IMR-90 (cell line): ENCODE results near the gene IPO13. TPM values are rescaled to one million over a fixed set of nuclear protein-coding genes. Genes with fewer than 3 reads are reported as not detected.

Experiments used
- ATAC-seq: fragments of 200-7000 bp; cut with Tn5 transposase; 2 replicates; pipeline ENCODE4 v1.9.1; 2020; ENCODE audit warnings: low read depth, mild to moderate bottlenecking, moderate library complexity
- BruUV-seq: library from RNA; stranded (reverse); fragments of 400-500 nt; replicated peaks from 2 replicates; lab custom pipeline; 2021; lab: Mats Ljungman, UMichigan
- CTCF ChIA-PET: fragments of 300-600 bp; formaldehyde crosslinking; extraction: SDS; loops from one replicate; lab custom pipeline; 2021; ENCODE audit warnings: antibody characterized with exemption; lab: Yijun Ruan, JAX
- POLR2A ChIA-PET: fragments of 300-600 bp; sonication (Branson Sonifier 250); formaldehyde crosslinking; loops from one replicate; lab custom pipeline; 2022; ENCODE audit warnings: antibody characterized with exemption; ENCODE audit not compliant: unreplicated experiment; lab: Charles Lee
- DNase-seq: peaks from one replicate; pipeline ENCODE4 v3.0.0; 2013
- H2AFZ ChIP-seq: replicated peaks from 2 replicates; pipeline ENCODE3; 2013; ENCODE audit warnings: low read length, mild to moderate bottlenecking; ENCODE audit not compliant: poor library complexity
- H2AK5ac ChIP-seq: 2 replicates; pipeline ENCODE4 v1.6.1; 2013; ENCODE audit warnings: low read depth, low read length, inconsistent platforms
- H2AK9ac ChIP-seq: replicated peaks from 2 replicates; pipeline ENCODE3; 2013; ENCODE audit warnings: mild to moderate bottlenecking, low read depth, low read length, moderate library complexity; ENCODE audit not compliant: poor library complexity
- H2BK120ac ChIP-seq: 2 replicates; pipeline ENCODE4 v1.6.1; 2013; ENCODE audit warnings: low read depth, low read length, inconsistent platforms
- H2BK15ac ChIP-seq: 3 replicates; pipeline ENCODE4 v1.6.1; 2013; ENCODE audit warnings: low read depth, low read length, inconsistent platforms
- H2BK20ac ChIP-seq: 2 replicates; pipeline ENCODE4 v1.6.1; 2013; ENCODE audit warnings: low read depth, mild to moderate bottlenecking, inconsistent platforms, low read length, moderate library complexity
- H2BK5ac ChIP-seq: 2 replicates; pipeline ENCODE4 v1.6.1; 2013; ENCODE audit warnings: mild to moderate bottlenecking, low read depth, low read length, inconsistent platforms; ENCODE audit not compliant: poor library complexity, severe bottlenecking
- H3K14ac ChIP-seq: replicated peaks from 2 replicates; pipeline ENCODE4 v1.6.1; 2013; ENCODE audit warnings: low read depth, low read length, inconsistent platforms
- H3K18ac ChIP-seq: 2 replicates; pipeline ENCODE4 v1.6.1; 2013; ENCODE audit warnings: low read depth, low read length, control low read depth
- H3K23ac ChIP-seq: 2 replicates; pipeline ENCODE4 v1.6.1; 2013; ENCODE audit warnings: low read depth, low read length, inconsistent platforms
- H3K27ac ChIP-seq: 2 replicates; pipeline ENCODE4 v1.5.1; 2013; ENCODE audit warnings: mild to moderate bottlenecking, control low read depth, low read length; ENCODE audit not compliant: insufficient read depth
- H3K27me3 ChIP-seq: 2 replicates; pipeline ENCODE4 v1.6.1; 2013; ENCODE audit warnings: low read length; ENCODE audit not compliant: control insufficient read depth, insufficient read depth
- H3K36me3 ChIP-seq: 2 replicates; pipeline ENCODE4 v1.6.1; 2013; ENCODE audit warnings: low read length, mixed read lengths; ENCODE audit not compliant: control insufficient read depth, insufficient read depth
- H3K4ac ChIP-seq: 2 replicates; pipeline ENCODE4 v1.6.1; 2013; ENCODE audit warnings: low read depth, low read length, inconsistent platforms
- H3K4me1 ChIP-seq: 2 replicates; pipeline ENCODE4 v1.6.1; 2013; ENCODE audit warnings: low read length, mixed read lengths; ENCODE audit not compliant: control insufficient read depth, insufficient read depth
- H3K4me2 ChIP-seq: 2 replicates; pipeline ENCODE4 v1.6.1; 2013; ENCODE audit warnings: low read depth, mild to moderate bottlenecking, control low read depth, low read length, moderate library complexity
- H3K4me3 ChIP-seq: 2 replicates; pipeline ENCODE4 v1.5.1; 2013; ENCODE audit warnings: low read depth, mild to moderate bottlenecking, control low read depth, low read length, moderate library complexity; ENCODE audit not compliant: insufficient read depth
- H3K56ac ChIP-seq: 2 replicates; pipeline ENCODE4 v1.6.1; 2013; ENCODE audit warnings: low read length, inconsistent platforms; ENCODE audit not compliant: insufficient read depth; ENCODE audit errors: extremely low read depth
- H3K79me1 ChIP-seq, 2 experiments: 2 replicates each; pipeline ENCODE4 v1.6.1; 2013; ENCODE audit warnings: low read length in 2 of 2, inconsistent platforms in 1 of 2, low read depth in 1 of 2
- H3K9ac ChIP-seq: 2 replicates; pipeline ENCODE4 v1.6.1; 2013; ENCODE audit warnings: low read depth, low read length, control low read depth
- H3K9me1 ChIP-seq: 2 replicates; pipeline ENCODE4 v1.6.1; 2013; ENCODE audit warnings: low read length, inconsistent platforms; ENCODE audit not compliant: insufficient read depth
- H3K9me3 ChIP-seq: 2 replicates; pipeline ENCODE4 v1.6.1; 2013; ENCODE audit warnings: low read length; ENCODE audit not compliant: control insufficient read depth, insufficient read depth
- H4K20me1 ChIP-seq: 2 replicates; pipeline ENCODE4 v1.6.1; 2013; ENCODE audit warnings: low read length, inconsistent platforms; ENCODE audit not compliant: insufficient read depth
- H4K5ac ChIP-seq: 2 replicates; pipeline ENCODE4 v1.6.1; 2013; ENCODE audit warnings: mild to moderate bottlenecking, low read depth, low read length, control low read depth
- H4K8ac ChIP-seq, 2 experiments: 2 replicates each; pipeline ENCODE4 v1.6.1; 2013; ENCODE audit warnings: low read depth in 2 of 2, low read length in 2 of 2, control low read depth in 1 of 2, inconsistent platforms in 1 of 2
- H4K91ac ChIP-seq: 2 replicates; pipeline ENCODE4 v1.6.1; 2013; ENCODE audit warnings: low read depth, low read length, inconsistent platforms; ENCODE audit not compliant: insufficient read depth
- MAFK ChIP-seq: IDR thresholded peaks from 2 replicates; pipeline ENCODE4 v1.6.1; 2012; ENCODE audit warnings: low read depth, low read length, improper control_type of control experiment
- NFE2L2 ChIP-seq: fragments of 150-350 bp; IDR thresholded peaks from 2 replicates; pipeline ENCODE4 v1.6.1; 2016; ENCODE audit warnings: low read depth, mild to moderate bottlenecking, low read length
- POLR2A ChIP-seq: IDR thresholded peaks from 2 replicates; pipeline ENCODE4 v1.6.1; 2012; ENCODE audit warnings: mild to moderate bottlenecking, low read depth, low read length
- RAD21 ChIP-seq: IDR thresholded peaks from 2 replicates; pipeline ENCODE4 v1.6.1; 2012; ENCODE audit warnings: low read length, improper control_type of control experiment
- RCOR1 ChIP-seq: IDR thresholded peaks from 2 replicates; pipeline ENCODE4 v1.6.1; 2012; ENCODE audit warnings: mild to moderate bottlenecking, low read length, improper control_type of control experiment; ENCODE audit not compliant: insufficient replicate concordance
- RFX5 ChIP-seq: IDR thresholded peaks from 2 replicates; pipeline ENCODE4 v1.8.0; 2012; ENCODE audit warnings: low read depth, mild to moderate bottlenecking, low read length, moderate library complexity
- WGBS, 2 experiments: methylation state at CpG; one replicate each; pipeline versions ENCODE4 v1.1.5 to v1.1.7; 2013; ENCODE audit warnings: missing lambda C conversion rate in 2 of 2; ENCODE audit not compliant: insufficient read length in 1 of 2; ENCODE audit errors: extremely low coverage in 2 of 2; 5-methylcytosine and 5-hydroxymethylcytosine counted together
- dilution Hi-C: fragments of 300-500 bp; cut with HindIII; formaldehyde crosslinking; loops from one replicate; pipeline ENCODE4 v1.14.3; 2018; ENCODE audit warnings: low sequenced_read_pairs; ENCODE audit not compliant: unreplicated experiment
- in situ Hi-C: fragments of 300-500 bp; cut with MboI; formaldehyde crosslinking; loops from 3 replicates; pipeline ENCODE4 v1.14.3; 2019; ENCODE audit warnings: low sequenced_read_pairs, inconsistent platforms, mixed read lengths
- intact Hi-C: fragments of 100-400 bp; cut with micrococcal nuclease; formaldehyde crosslinking; loops from 2 replicates; pipeline ENCODE4 v1.10.0; 2022
- polyA plus RNA-seq, 3 experiments: library from polyadenylated mRNA; depleted of rRNA; stranded (reverse); fragments of >200 nt; gene quantifications; 2 replicates each; pipeline ENCODE4 v1.2.3, GENCODE V29; 2012; ENCODE audit warnings: low replicate concordance in 1 of 3
- total RNA-seq: library from RNA; depleted of rRNA; stranded (reverse); fragments of >200 nt; gene quantifications from 2 replicates; pipeline ENCODE4 v1.2.3, GENCODE V29; 2012

The IPO13 gene
- total and polyA plus RNA-seq, 2 of the 4 experiments (the other 2 are of a cell fraction), result 15.2 to 18.7 TPM

DNA sequence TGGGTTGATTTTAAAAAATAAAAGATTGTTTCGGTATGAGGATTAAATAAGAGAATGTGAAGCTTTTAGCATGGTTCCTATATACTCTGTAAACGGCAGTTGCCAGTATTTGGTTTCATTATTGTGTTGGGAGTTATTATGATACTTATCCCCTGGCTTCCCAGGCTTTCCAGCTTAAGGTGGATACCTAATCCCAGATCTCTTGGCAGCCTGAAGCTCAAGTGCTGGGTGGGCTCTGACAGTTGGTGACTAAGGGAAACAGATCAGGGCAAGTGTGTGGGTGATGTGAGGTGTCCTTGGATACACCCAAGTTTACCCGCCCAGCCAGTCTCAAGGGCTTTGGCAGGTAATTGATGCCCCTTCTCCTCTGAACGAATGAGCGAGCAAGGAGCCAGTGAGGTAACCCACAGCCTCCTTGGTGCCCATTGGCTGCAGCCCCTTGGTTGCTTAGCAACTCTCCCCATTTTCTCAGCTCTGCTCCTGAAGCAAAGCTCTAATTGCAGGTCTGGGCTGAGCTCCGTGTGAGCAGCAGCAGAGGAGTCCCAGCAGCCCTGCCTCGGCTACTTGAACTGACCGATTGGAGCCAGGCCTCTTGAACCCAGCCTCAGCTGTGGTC, 6.1 kb downstream of the IPO13 start:
- 56 to 100% methylated on average over 1 to 3 of the region's 8 CpGs for whole genome bisulfite sequencing, 2 experiments
- Histone ChIP-seq H3K4me1 (peaks cover 5% of the 10 kb centered on the region), H2AFZ (no peak overlapping the region), H3K4ac (no peak overlapping the region), H3K56ac (no peak overlapping the region), H3K23ac (no peak overlapping the region), H2BK15ac (no peak overlapping the region), H3K9me1 (peaks cover 12% of the 10 kb centered on the region; the same call in 1 of the 2 replicates), H2BK120ac (no peak overlapping the region), H3K14ac (no peak overlapping the region), H3K27me3 (no peaks in the 10 kb centered on the region), H3K9ac (no peak overlapping the region), H2BK5ac (no peak overlapping the region), H4K8ac (no peak overlapping the region), H2AK5ac (no peak overlapping the region), H3K27ac (no peak overlapping the region), H4K5ac (no peak overlapping the region), H4K91ac (no peak overlapping the region), H2AK9ac (no peak overlapping the region), H3K9me3 (no peaks in the 10 kb centered on the region), H4K20me1 (peaks cover 21% of the 10 kb centered on the region), H3K18ac (no peak overlapping the region), H2BK20ac (no peak overlapping the region), H3K79me1 (peaks cover 29 to 43% of the 10 kb centered on the region in 2 experiments), H3K4me3 (no peak overlapping the region), H3K4me2 (no peak overlapping the region), H3K36me3 (peaks cover 14% of the 10 kb centered on the region)
- in situ Hi-C loops, result loop anchor here (25.0 kb wide), 1 partner anchor 416 kb away; the partner anchor contains the start of gene PTPRF
- DNase-seq (no peak), ATAC-seq (no peak)
- no TSS peak for BruUV-seq
- intact Hi-C loops, result no loop called here
- ChIA-PET CTCF (no interaction called here), POLR2A (no interaction called here)
- dilution Hi-C loops, result no loop called here
- TF ChIP-seq RAD21 (no peak), POLR2A (no peak), RFX5 (no peak), RCOR1 (no peak), MAFK (no peak), NFE2L2 (no peak)
